Keratinocyte (primary cell): ENCODE data around the gene SNX8.

Experiments
- EZH2 ChIP-seq: IDR thresholded peaks from one replicate; pipeline ENCODE4 v1.6.1; 2012; ENCODE audit warnings: inconsistent platforms, mild to moderate bottlenecking, low read length, moderate library complexity
- TF ChIP-seq, protein P1 (sequence below), 3 experiments: IDR thresholded peaks in 1 of 3; conservative IDR thresholded peaks in 1 of 3; optimal IDR thresholded peaks in 1 of 3; 2 replicates in 2 of 3; 3 replicates in 1 of 3; pipeline versions ENCODE3 to v1.5.1; 2011; ENCODE audit warnings: low read length in 3 of 3, mild to moderate bottlenecking in 3 of 3, moderate library complexity in 2 of 3, control low read depth in 1 of 3, inconsistent platforms in 1 of 3; ENCODE audit not compliant: insufficient read depth in 2 of 3; ENCODE audit errors: extremely low read depth in 1 of 3

- no peak for TF ChIP-seq EZH2
- TF ChIP-seq, protein P1, sequence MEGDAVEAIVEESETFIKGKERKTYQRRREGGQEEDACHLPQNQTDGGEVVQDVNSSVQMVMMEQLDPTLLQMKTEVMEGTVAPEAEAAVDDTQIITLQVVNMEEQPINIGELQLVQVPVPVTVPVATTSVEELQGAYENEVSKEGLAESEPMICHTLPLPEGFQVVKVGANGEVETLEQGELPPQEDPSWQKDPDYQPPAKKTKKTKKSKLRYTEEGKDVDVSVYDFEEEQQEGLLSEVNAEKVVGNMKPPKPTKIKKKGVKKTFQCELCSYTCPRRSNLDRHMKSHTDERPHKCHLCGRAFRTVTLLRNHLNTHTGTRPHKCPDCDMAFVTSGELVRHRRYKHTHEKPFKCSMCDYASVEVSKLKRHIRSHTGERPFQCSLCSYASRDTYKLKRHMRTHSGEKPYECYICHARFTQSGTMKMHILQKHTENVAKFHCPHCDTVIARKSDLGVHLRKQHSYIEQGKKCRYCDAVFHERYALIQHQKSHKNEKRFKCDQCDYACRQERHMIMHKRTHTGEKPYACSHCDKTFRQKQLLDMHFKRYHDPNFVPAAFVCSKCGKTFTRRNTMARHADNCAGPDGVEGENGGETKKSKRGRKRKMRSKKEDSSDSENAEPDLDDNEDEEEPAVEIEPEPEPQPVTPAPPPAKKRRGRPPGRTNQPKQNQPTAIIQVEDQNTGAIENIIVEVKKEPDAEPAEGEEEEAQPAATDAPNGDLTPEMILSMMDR (optimal IDR thresholded peaks at IDR 0.05 in 1 of 3, IDR thresholded peaks at IDR 0.05 in 1 of 3, conservative IDR thresholded peaks at IDR 0.05 in 1 of 3; ENCODE audit: extremely low read depth in 1 of 3, insufficient read depth in 2 of 3, low read length in 3 of 3): no peak
Measured at GRCh38 chr7:2362385-2363088, 48.3 kb upstream of the SNX8 start.
